NCI-H187 treated with DMSO at 0.1 percent for 48 hours (cell line): ENCODE measurements around the gene ZSCAN32.

Source experiments
- DNase-seq: peaks from one replicate; lab custom pipeline; 2025; lab: John Stamatoyannopoulos, UW

Gene ZSCAN32

DNA sequence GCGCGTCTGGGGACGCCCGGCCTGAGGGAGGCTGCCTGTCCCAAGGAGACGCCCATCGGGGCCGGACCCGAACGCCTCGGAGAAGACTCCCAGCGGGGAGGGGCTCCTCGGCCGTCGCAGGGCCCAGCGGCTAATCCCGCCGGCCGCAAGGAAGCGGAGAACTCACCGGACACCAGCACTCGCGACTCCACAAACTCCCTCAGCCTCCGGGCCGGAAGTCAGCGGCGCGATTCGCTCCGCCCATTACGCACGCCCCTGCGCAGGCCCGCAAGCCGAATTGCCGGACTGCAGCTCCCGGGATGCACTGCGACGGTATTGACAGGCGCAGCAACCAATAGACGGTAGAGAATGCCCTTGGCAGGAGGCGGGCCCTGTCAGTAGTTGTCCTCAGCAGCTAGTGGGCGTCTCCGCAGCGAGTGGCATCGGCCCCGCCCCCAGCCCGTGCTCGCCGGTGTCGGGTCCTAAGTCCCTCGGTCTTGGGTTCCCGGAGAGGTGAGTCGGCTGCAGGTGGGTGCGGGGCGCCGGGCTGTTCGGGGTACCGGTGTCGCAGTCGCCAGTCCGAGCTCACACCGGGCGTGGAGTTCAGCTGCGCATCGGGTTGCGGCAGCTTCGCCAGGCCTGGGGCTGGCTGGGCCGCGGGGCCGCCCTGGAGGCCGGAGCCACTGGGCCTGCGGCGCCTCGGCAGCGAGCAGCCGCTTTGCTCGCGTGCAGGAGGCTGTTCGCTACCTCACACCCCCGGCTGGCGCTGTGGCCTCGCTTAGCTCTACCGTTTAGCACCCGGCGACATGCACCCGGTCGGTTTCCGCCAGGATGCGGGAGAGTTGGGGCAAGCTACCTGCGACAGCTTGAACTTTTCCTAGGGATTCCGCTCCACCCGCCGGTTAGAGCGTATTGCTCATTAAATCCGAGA is at the start of gene ZSCAN32, which contains the start of gene ZNF174:
TSS of gene ZSCAN32 (minus strand) at position 226 of the 910 bp plus-strand sequence. CDS start 3,447 bp downstream, outside the sequence.
TSS of gene ZNF174 (plus strand) at position 437 of the 910 bp plus-strand sequence. CDS start 790 bp downstream, outside the sequence.
- peak; percentile 99 for DNase-seq

GRCh38 chr16:3444032-3444388 is 43.2 kb upstream of the ZSCAN32 start:
- DNase-seq = no peak

DNA sequence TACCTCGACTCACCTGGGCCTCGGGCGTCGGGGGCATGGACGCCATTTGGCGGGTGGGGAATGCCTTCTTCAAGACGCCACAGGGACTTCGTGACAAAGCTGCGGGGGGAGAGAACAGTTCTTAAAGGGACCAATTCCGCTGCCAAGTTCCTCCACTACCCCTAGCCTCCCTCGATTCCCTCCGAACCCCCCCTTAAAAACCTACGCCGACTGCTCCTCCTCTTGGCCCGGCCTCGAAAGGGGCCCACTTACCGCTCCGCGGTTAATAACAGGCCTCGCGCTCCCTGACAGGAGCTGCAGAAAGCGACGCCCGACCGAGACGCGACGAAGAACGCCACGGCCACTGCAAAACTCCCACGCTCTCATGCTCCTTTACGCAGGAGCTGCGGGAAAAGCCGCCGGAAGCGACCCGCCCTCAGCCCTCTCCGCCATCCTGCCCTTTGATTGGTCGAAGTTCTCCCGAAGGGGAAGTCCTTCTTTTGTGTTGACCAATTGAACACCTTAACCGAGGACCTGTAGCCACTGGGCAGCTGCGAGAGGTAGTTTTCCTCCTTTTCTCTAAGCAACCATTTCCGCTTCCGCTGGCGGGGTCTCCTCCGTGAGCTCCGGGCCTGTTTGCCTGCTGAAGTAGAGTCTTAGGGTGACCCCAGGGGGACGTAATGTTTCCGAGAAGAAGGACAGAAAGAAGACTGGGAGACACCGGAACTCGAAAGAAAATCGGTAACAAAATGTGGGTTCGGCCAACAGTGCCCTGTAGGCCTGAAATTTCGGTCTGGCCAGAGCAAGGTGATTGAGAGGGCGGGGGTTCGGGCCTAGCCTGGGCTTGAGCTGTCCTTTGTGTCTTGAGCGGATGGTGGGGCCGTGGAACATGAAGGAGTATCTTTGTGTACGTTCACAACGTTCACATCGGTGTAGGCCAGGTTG is 42.6 kb upstream of the ZSCAN32 start, which contains the start of the genes NAA60 and ZNF597:
TSS of gene NAA60 (plus strand) at position 573 of the 924 bp plus-strand sequence. CDS start 32,548 bp downstream, outside the sequence.
TSS of gene ZNF597 (minus strand) at position 397 of the 924 bp plus-strand sequence. CDS start at position 46, 351 bp downstream.
- peak; percentile 89 for DNase-seq

DNA sequence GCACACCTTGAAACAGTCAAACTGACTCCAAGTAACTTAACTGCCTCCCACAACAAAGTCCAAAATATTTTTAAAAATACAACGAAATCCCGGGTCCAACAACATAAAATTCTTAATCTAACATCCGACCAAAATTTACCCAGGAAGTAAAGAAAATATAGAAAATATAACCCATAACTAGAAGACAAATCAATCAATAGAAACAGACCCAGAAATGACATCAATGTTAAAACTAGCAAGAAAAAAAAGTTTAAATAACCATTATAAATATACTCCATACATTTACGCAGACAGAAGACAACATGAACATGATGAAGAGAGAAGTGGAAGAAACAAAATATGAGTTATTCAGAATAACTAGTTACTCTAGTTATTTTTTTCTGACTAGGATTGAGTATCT is 38.8 kb upstream of the ZSCAN32 start:
- DNase-seq = no peak

GRCh38 chr16:3434373-3434772 is 33.6 kb upstream of the ZSCAN32 start:
- no peak for DNase-seq

GRCh38 chr16:3431779-3432219 is 31.0 kb upstream of the ZSCAN32 start:
- no peak for DNase-seq

GRCh38 chr16:3413730-3414379 is 13.1 kb upstream of the ZSCAN32 start:
- no peak for DNase-seq

- no peak for DNase-seq
Measured at GRCh38 chr16:3408561-3409197, 7.9 kb upstream of the ZSCAN32 start.

- no peak for DNase-seq
Measured at GRCh38 chr16:3401719-3402397, 1.1 kb upstream of the ZSCAN32 start.

GRCh38 chr16:3400446-3400778 is 392 bp downstream of the ZSCAN32 start:
- DNase-seq = no peak

- DNase-seq = no peak
Measured at GRCh38 chr16:3389663-3390338, 11.0 kb downstream of the ZSCAN32 start.

DNA sequence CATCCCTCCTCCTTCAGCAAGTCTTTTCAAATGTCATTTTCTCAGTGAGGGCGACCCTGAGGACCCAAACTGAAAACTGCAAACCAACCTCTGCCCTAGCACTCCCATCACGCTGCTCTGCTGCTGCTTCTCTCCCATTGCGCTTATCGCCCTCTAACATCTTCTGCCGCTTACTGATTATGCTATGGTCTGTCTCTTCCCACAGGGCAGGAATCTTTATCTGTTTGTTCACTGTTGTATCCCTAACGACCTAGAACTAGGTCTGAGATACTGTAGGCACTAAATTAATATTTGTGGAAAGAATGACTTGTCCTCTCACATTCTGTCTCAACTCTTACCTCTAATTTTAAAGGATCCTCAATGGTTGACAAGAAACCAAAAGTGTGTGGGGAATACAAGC is 12.5 kb downstream of the ZSCAN32 start:
- no peak for DNase-seq

DNA sequence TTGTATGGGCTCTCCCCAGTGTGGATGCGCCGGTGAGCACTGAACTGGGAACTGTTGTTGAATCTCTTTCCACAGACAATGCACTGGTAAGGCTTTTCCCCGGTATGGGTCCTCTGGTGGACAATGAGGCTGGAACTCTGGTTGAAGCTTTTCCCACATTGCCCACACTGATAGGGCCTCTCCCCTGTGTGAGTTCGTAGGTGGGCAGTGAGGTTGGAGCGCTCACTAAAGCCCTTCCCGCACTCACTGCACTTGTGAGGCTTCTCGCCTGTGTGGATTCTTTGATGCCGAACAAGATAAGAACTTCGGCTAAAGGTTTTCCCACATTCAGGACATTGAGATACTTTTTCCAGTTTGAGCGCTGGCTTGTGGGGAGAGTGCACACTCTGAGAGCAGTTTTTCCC is 17.8 kb downstream of the ZSCAN32 start:
- no peak for DNase-seq

- no peak for DNase-seq
Measured at GRCh38 chr16:3377917-3378316, 22.9 kb downstream of the ZSCAN32 start.

- no peak for DNase-seq
Measured at GRCh38 chr16:3375680-3376079, 25.1 kb downstream of the ZSCAN32 start.

GRCh38 chr16:3369073-3369472 is 31.7 kb downstream of the ZSCAN32 start:
- no peak for DNase-seq

DNA sequence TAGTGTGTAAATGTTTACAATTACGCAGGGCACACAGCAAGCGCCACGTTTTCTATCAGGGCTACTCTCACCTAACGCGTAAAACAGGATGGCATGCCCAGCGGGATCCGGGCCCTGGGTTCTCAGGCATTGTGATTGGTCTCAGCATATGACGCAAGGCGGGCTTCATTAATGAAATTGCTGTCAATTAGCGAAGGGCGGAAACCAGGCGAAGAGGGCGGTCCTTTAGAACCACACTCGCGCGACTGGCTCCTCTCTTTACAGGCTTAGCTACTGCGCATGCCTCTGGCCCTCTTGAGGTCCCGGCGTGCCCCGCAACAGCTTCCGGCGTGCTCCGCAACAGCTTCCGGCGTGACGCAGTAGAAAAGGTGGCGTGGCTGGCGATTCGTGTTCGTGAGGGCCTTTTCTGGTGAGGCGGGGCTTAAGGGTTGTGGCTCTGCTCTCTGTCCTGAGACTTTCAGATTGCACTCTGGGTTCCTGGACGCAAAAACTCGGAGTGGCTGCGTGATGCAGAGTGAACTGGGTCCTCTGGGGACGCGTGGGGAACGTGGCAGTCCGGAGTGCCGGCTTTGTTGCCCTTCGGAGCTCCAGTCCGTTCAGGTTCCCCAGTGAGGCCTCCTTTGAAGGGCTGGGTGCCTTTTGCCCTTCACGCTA is 35.9 kb downstream of the ZSCAN32 start:
- peak; percentile 29 for DNase-seq

GRCh38 chr16:3363793-3364192 is 37.0 kb downstream of the ZSCAN32 start:
- no peak for DNase-seq

GRCh38 chr16:3362931-3363330 is 37.9 kb downstream of the ZSCAN32 start:
- no peak for DNase-seq

DNA sequence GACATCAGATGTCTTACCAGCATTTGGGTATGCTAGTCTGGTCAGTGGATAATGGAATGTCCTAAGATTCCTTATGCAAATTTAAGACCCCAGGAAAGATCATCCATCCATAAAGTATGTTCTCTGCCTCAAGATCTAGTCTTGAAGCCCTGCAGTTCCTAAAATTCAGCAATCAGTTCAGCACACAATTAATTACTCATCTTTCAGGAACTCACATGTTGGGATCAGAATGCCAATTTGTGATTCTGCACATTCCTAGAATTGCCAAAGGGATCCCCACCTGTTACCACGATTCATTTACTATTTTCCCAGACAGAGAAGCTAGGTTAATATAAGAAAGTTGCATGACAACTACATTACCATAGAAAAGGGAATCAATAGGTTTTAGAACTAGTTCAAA is 41.9 kb downstream of the ZSCAN32 start:
- no peak for DNase-seq
